Tibial nerve (tissue), 3 donors: ENCODE data around the gene AADAC.
"Not testable (repeated sequence)": the region's sequence is repeated elsewhere in the genome, so short reads cannot be mapped to it uniquely, and the experiment has no call there.

Source experiments
- POLR2A ChIP-seq, 2 donors: fragments of 450-650 bp; IDR thresholded peaks; one replicate each; pipeline ENCODE4 v1.6.1; 2017; ENCODE audit warnings: antibody characterized with exemption in 2 of 2, mild to moderate bottlenecking in 2 of 2, moderate library complexity in 2 of 2
- TF ChIP-seq, protein P1 (sequence below), 5 experiments: fragments of 200-600 bp in 3 of 5; fragments of 450-650 bp in 2 of 5; sonication (generic) in 3 of 5; IDR thresholded peaks; one replicate each; pipeline ENCODE4 v1.5.1; 2016 to 2019; ENCODE audit warnings: antibody characterized with exemption in 5 of 5, mild to moderate bottlenecking in 3 of 5, moderate library complexity in 2 of 5

DNA sequence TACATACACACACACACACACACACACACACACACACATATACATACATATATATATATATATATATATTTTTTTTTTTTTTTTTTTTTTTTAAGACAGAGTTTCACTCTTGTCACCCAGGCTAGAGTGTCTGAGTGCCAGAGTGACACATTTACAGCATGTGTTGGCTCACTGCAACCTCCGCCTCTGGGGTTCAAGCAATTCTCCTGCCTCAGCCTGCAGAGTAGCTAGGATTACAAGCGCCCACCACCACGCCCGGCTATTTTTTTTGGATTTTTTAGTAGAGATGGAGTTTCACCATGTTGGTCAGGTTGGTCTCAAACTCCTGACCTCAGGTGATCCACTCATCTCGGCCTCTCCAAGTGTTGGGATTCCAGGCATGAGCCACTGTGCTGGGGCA, 60.2 kb downstream of the AADAC start:
- TF ChIP-seq, protein P1, sequence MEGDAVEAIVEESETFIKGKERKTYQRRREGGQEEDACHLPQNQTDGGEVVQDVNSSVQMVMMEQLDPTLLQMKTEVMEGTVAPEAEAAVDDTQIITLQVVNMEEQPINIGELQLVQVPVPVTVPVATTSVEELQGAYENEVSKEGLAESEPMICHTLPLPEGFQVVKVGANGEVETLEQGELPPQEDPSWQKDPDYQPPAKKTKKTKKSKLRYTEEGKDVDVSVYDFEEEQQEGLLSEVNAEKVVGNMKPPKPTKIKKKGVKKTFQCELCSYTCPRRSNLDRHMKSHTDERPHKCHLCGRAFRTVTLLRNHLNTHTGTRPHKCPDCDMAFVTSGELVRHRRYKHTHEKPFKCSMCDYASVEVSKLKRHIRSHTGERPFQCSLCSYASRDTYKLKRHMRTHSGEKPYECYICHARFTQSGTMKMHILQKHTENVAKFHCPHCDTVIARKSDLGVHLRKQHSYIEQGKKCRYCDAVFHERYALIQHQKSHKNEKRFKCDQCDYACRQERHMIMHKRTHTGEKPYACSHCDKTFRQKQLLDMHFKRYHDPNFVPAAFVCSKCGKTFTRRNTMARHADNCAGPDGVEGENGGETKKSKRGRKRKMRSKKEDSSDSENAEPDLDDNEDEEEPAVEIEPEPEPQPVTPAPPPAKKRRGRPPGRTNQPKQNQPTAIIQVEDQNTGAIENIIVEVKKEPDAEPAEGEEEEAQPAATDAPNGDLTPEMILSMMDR (IDR thresholded peaks at IDR 0.05), result not testable (repeated sequence)
- not testable (repeated sequence) for TF ChIP-seq POLR2A (IDR thresholded peaks at IDR 0.05)
